DND-41 (cell line): ENCODE measurements around the gene PPP6R1.

Experiments used
- ATAC-seq: fragments of 200-7000 bp; cut with Tn5 transposase; 3 replicates; pipeline ENCODE4 v1.9.1; 2021; ENCODE audit warnings: low read depth; ENCODE audit not compliant: insufficient read depth
- DNase-seq: peaks from one replicate; pipeline ENCODE4 v3.0.0-alpha.2; 2020
- H2AFZ ChIP-seq: 2 replicates; pipeline ENCODE4 v1.6.0; 2012; ENCODE audit warnings: low read depth, low read length
- H3K27ac ChIP-seq: 2 replicates; pipeline ENCODE4 v1.5.1; 2012; ENCODE audit warnings: low read length, inconsistent platforms
- H3K27me3 ChIP-seq: fragments of 200-600 bp; sonication (generic); 2 replicates; pipeline ENCODE4 v1.6.0; 2012; ENCODE audit warnings: low read length, mild to moderate bottlenecking, inconsistent platforms; ENCODE audit not compliant: insufficient read depth, poor library complexity
- H3K36me3 ChIP-seq: 2 replicates; pipeline ENCODE4 v1.5.1; 2012; ENCODE audit warnings: low read length, inconsistent platforms; ENCODE audit not compliant: insufficient read depth
- H3K4me1 ChIP-seq: 2 replicates; pipeline ENCODE4 v1.5.1; 2012; ENCODE audit warnings: mild to moderate bottlenecking, low read length; ENCODE audit not compliant: insufficient read depth
- H3K4me2 ChIP-seq: 2 replicates; pipeline ENCODE4 v1.6.0; 2012; ENCODE audit warnings: mild to moderate bottlenecking, moderate library complexity, low read length, inconsistent platforms; ENCODE audit not compliant: insufficient read depth
- H3K4me3 ChIP-seq, 2 experiments: fragments of 200-600 bp in 1 of 2; shearing (Covaris generic) in 1 of 2; 2 replicates each; pipeline ENCODE4 v1.5.1; 2012 to 2016; ENCODE audit warnings: inconsistent platforms in 2 of 2, low read length in 2 of 2, mild to moderate bottlenecking in 2 of 2, low read depth in 1 of 2, moderate library complexity in 1 of 2
- H3K79me2 ChIP-seq: 2 replicates; pipeline ENCODE4 v1.6.0; 2012; ENCODE audit warnings: low read length, inconsistent platforms; ENCODE audit not compliant: insufficient read depth
- H3K9ac ChIP-seq: 2 replicates; pipeline ENCODE4 v1.6.0; 2012; ENCODE audit warnings: low read depth, mild to moderate bottlenecking, inconsistent platforms, low read length, moderate library complexity
- H3K9me3 ChIP-seq: 2 replicates; pipeline ENCODE4 v1.5.1; 2012; ENCODE audit warnings: low read length, moderate library complexity, mild to moderate bottlenecking, inconsistent platforms; ENCODE audit not compliant: insufficient read depth, severe bottlenecking
- H4K20me1 ChIP-seq: 2 replicates; pipeline ENCODE4 v1.6.0; 2012; ENCODE audit warnings: low read length; ENCODE audit not compliant: insufficient read depth
- EZH2 ChIP-seq: IDR thresholded peaks from 3 replicates; pipeline ENCODE4 v1.6.1; 2012; ENCODE audit warnings: borderline replicate concordance, low read depth, mild to moderate bottlenecking, moderate library complexity, low read length, inconsistent platforms; ENCODE audit not compliant: severe bottlenecking
- TF ChIP-seq, protein P1 (sequence below): IDR thresholded peaks from 2 replicates; pipeline ENCODE4 v1.5.1; 2012; ENCODE audit warnings: borderline replicate concordance, low read length, moderate library complexity, mild to moderate bottlenecking; ENCODE audit not compliant: poor library complexity, severe bottlenecking; ENCODE audit errors: extremely low read depth

Gene PPP6R1

DNA sequence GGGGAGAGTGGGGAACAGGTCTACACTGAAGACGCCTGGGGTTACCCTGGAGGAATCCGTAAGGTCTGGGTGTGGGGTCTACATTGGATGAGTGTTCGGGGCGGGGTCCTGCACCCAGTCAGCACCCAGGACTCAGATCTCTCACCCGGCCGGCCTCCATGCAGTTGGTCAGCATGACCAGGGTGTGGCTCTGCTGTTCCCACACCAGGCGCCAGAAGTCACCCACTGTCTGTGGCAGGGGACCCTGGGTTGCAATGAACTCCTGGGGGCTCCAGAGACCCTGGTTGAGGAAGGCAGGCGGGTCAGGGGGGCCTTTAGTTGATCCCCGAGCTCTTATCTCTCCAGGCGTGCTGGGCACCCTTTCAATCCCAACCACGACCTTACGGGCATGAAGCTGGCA lies 72.7 kb downstream of the PPP6R1 start:
- TF ChIP-seq, protein P1, sequence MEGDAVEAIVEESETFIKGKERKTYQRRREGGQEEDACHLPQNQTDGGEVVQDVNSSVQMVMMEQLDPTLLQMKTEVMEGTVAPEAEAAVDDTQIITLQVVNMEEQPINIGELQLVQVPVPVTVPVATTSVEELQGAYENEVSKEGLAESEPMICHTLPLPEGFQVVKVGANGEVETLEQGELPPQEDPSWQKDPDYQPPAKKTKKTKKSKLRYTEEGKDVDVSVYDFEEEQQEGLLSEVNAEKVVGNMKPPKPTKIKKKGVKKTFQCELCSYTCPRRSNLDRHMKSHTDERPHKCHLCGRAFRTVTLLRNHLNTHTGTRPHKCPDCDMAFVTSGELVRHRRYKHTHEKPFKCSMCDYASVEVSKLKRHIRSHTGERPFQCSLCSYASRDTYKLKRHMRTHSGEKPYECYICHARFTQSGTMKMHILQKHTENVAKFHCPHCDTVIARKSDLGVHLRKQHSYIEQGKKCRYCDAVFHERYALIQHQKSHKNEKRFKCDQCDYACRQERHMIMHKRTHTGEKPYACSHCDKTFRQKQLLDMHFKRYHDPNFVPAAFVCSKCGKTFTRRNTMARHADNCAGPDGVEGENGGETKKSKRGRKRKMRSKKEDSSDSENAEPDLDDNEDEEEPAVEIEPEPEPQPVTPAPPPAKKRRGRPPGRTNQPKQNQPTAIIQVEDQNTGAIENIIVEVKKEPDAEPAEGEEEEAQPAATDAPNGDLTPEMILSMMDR, result no peak
- TF ChIP-seq EZH2, result no peak
- peaks cover 12% of the 10 kb centered on the region for H4K20me1 ChIP-seq
- H3K36me3 ChIP-seq, result no peaks in the 10 kb centered on the region
- H3K9me3 ChIP-seq, result no peaks in the 10 kb centered on the region
- no peak overlapping the region for H3K4me3 ChIP-seq
- no peak overlapping the region for H3K9ac ChIP-seq
- no peak overlapping the region for H2AFZ ChIP-seq
- no peak overlapping the region for H3K4me2 ChIP-seq
- no peaks in the 10 kb centered on the region for H3K27me3 ChIP-seq
- H3K79me2 ChIP-seq, result no peaks in the 10 kb centered on the region
- H3K4me1 ChIP-seq, result no peaks in the 10 kb centered on the region
- ATAC-seq (no peak), DNase-seq (no peak)
- no peak overlapping the region for H3K27ac ChIP-seq

DNA sequence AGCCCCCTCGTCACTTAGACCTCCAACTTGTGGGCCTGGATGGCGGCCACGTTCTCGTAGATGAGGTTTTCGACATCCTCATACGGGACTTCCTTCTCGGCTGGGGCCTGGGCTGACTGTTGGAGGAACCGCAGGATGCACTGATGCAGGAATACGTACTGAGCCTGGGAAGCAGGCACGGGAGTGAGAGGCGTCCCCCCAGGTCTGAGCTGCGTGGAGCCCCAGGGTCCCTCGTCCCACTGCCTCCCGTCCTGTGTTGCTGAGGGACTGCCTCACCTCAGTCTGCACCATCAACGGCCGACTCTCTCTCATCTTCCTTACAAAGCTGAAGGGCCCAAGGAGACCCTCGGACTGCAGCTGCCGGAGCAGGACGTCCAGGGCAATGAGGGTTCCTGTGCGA lies 77.1 kb downstream of the PPP6R1 start:
- Histone ChIP-seq H3K9ac (no peak overlapping the region), H3K4me2 (no peak overlapping the region), H2AFZ (no peak overlapping the region), H3K4me3 (no peak overlapping the region), H3K79me2 (no peaks in the 10 kb centered on the region), H3K4me1 (peaks cover 27% of the 10 kb centered on the region), H3K27ac (no peak overlapping the region), H3K27me3 (peaks cover 8% of the 10 kb centered on the region), H4K20me1 (peaks cover 29% of the 10 kb centered on the region), H3K9me3 (no peaks in the 10 kb centered on the region), H3K36me3 (no peaks in the 10 kb centered on the region)
- TF ChIP-seq EZH2, result no peak
- TF ChIP-seq, protein P1, result no peak
- no peak for DNase-seq
- ATAC-seq, result no peak
